Naive thymus-derived CD4-positive, alpha-beta T cell (primary cell): Measurements from ENCODE around the gene KCNS3. TPM values are rescaled to one million over a fixed set of nuclear protein-coding genes. Genes with fewer than 3 reads are reported as not detected.

Source experiments
- ATAC-seq: fragments of 150-1000 bp; cut with Tn5 transposase; 2 replicates; pipeline ENCODE4 v1.10.0; 2021; ENCODE audit warnings: mild to moderate bottlenecking, moderate library complexity
- CTCF ChIA-PET: fragments of 350-600 bp; sonication (Branson Sonifier 250); formaldehyde crosslinking; loops from one replicate; lab custom pipeline; 2021; ENCODE audit warnings: antibody characterized with exemption; lab: Charles Lee
- POLR2A ChIA-PET: fragments of 350-600 bp; sonication (Branson Sonifier 250); formaldehyde crosslinking; loops from one replicate; lab custom pipeline; 2021; ENCODE audit warnings: antibody characterized with exemption, inconsistent platforms; lab: Charles Lee
- DNase-seq, 9 donors: peaks; one replicate each; pipeline versions ENCODE4 v3.0.0 to v3.0.0-alpha.2; 2020 to 2022; ENCODE audit warnings: mixed read lengths in 1 of 9
- H3K27ac ChIP-seq: one replicate; pipeline ENCODE4 v1.7.0; 2013; ENCODE audit warnings: mild to moderate bottlenecking, low read depth, low read length, moderate library complexity
- H3K27me3 ChIP-seq, 2 donors: one replicate each; pipeline ENCODE4 v1.7.0; 2013; ENCODE audit warnings: low read length in 2 of 2, mild to moderate bottlenecking in 2 of 2, moderate library complexity in 2 of 2; ENCODE audit not compliant: control insufficient read depth in 2 of 2, insufficient read depth in 2 of 2
- H3K36me3 ChIP-seq, 3 experiments: 1 replicate in 2 of 3; 2 replicates in 1 of 3; pipeline ENCODE4 v1.7.0; 2013; ENCODE audit warnings: low read length in 3 of 3, mild to moderate bottlenecking in 3 of 3, moderate library complexity in 1 of 3; ENCODE audit not compliant: insufficient read depth in 3 of 3, control insufficient read depth in 2 of 3
- H3K4me1 ChIP-seq, 2 donors: one replicate each; pipeline ENCODE4 v1.7.0; 2013; ENCODE audit warnings: low read length in 2 of 2, mild to moderate bottlenecking in 2 of 2, moderate library complexity in 1 of 2; ENCODE audit not compliant: control insufficient read depth in 2 of 2, insufficient read depth in 2 of 2
- H3K4me3 ChIP-seq: 2 replicates; pipeline ENCODE4 v1.7.0; 2013; ENCODE audit warnings: mild to moderate bottlenecking, low read length
- H3K9me3 ChIP-seq, 3 experiments: 1 replicate in 2 of 3; 2 replicates in 1 of 3; pipeline ENCODE4 v1.7.0; 2013; ENCODE audit warnings: low read length in 3 of 3; ENCODE audit not compliant: control insufficient read depth in 2 of 3
- H3K27ac Mint-ChIP-seq, 9 donors: one replicate each; pipeline ENCODE4 v1.8.0; 2020 to 2022; ENCODE audit warnings: mixed read lengths in 9 of 9, mild to moderate bottlenecking in 8 of 9, moderate library complexity in 5 of 9, inconsistent platforms in 2 of 9
- H3K27me3 Mint-ChIP-seq, 5 donors: one replicate each; pipeline ENCODE4 v1.8.0; 2021 to 2022; ENCODE audit warnings: mixed read lengths in 5 of 5, mild to moderate bottlenecking in 1 of 5
- H3K36me3 Mint-ChIP-seq, 5 donors: one replicate each; pipeline ENCODE4 v1.8.0; 2020 to 2022; ENCODE audit warnings: mixed read lengths in 5 of 5, mild to moderate bottlenecking in 3 of 5, inconsistent platforms in 1 of 5
- H3K4me1 Mint-ChIP-seq, 7 donors: one replicate each; pipeline ENCODE4 v1.8.0; 2020 to 2022; ENCODE audit warnings: mixed read lengths in 7 of 7, mild to moderate bottlenecking in 3 of 7, inconsistent platforms in 1 of 7
- H3K4me3 Mint-ChIP-seq, 10 donors: one replicate each; pipeline ENCODE4 v1.8.0; 2020 to 2022; ENCODE audit warnings: mild to moderate bottlenecking in 10 of 10, mixed read lengths in 10 of 10, moderate library complexity in 6 of 10, inconsistent platforms in 2 of 10
- H3K9me3 Mint-ChIP-seq, 11 donors: one replicate each; pipeline ENCODE4 v1.8.0; 2020 to 2022; ENCODE audit warnings: mixed read lengths in 11 of 11, mild to moderate bottlenecking in 4 of 11, inconsistent platforms in 1 of 11, moderate library complexity in 1 of 11
- intact Hi-C, 2 donors: fragments of 100-400 bp; cut with micrococcal nuclease; formaldehyde crosslinking; loops; one replicate each; pipeline ENCODE4 v1.15.1; 2023
- polyA plus RNA-seq, 2 donors: library from polyadenylated mRNA; unstranded; fragments of 300-500 nt; fragmentation: Illumina TruSeq; gene quantifications; one replicate each; pipeline ENCODE4 v1.2.3, GENCODE V29; 2021
- total RNA-seq, 6 experiments: library from RNA in 5 of 6; stranded (reverse) in 5 of 6; gene quantifications; 1 replicate in 5 of 6; 2 replicates in 1 of 6; pipeline ENCODE4 v1.2.3 and lab custom pipeline; 2021 to 2026

Gene KCNS3
- total RNA-seq, result not detected
- polyA plus RNA-seq, result not detected
- not detected for total RNA-seq (lab: John Stamatoyannopoulos, UW)

- peaks cover 9 to 28% (median 15%) of the 10 kb centered on the region in 7 donors for H3K4me1 Mint-ChIP-seq
- ChIA-PET CTCF (no interaction called here), POLR2A (no interaction called here)
- no peak within 1 kb of the TSS for H3K4me3 ChIP-seq
- peak within 1 kb of the TSS; percentile 69 to 86 (median 78) for H3K4me3 Mint-ChIP-seq
- DNase-seq (peak in 2 of 9 donors; percentile 0 to 33), ATAC-seq (peak; percentile 45)
- no peak within 1 kb of the TSS for H3K27ac Mint-ChIP-seq
- no peak within 1 kb of the TSS for H3K27ac ChIP-seq
- no peaks in the 10 kb centered on the region for H3K36me3 ChIP-seq
- peaks cover 66 to 78% (median 74%) of the 10 kb centered on the region in 5 donors for H3K27me3 Mint-ChIP-seq
- H3K9me3 ChIP-seq, result no peaks in the 10 kb centered on the region
- H3K4me1 ChIP-seq, result no peaks in the 10 kb centered on the region
- H3K27me3 ChIP-seq, result peaks cover 0 to 13% of the 10 kb centered on the region in 2 donors
- intact Hi-C loops, result no loop called here
- H3K36me3 Mint-ChIP-seq, result peaks cover 0 to 7% (median 0%) of the 10 kb centered on the region in 5 donors
- H3K9me3 Mint-ChIP-seq, result peaks cover 0 to 6% (median 2%) of the 10 kb centered on the region in 11 donors
These were observed at the start of gene KCNS3 for GRCh38 chr2:17878281-17879136. TSS of gene KCNS3 (plus strand) at chr2:17878667. CDS start at chr2:17931009, 52,342 bp downstream.

DNA sequence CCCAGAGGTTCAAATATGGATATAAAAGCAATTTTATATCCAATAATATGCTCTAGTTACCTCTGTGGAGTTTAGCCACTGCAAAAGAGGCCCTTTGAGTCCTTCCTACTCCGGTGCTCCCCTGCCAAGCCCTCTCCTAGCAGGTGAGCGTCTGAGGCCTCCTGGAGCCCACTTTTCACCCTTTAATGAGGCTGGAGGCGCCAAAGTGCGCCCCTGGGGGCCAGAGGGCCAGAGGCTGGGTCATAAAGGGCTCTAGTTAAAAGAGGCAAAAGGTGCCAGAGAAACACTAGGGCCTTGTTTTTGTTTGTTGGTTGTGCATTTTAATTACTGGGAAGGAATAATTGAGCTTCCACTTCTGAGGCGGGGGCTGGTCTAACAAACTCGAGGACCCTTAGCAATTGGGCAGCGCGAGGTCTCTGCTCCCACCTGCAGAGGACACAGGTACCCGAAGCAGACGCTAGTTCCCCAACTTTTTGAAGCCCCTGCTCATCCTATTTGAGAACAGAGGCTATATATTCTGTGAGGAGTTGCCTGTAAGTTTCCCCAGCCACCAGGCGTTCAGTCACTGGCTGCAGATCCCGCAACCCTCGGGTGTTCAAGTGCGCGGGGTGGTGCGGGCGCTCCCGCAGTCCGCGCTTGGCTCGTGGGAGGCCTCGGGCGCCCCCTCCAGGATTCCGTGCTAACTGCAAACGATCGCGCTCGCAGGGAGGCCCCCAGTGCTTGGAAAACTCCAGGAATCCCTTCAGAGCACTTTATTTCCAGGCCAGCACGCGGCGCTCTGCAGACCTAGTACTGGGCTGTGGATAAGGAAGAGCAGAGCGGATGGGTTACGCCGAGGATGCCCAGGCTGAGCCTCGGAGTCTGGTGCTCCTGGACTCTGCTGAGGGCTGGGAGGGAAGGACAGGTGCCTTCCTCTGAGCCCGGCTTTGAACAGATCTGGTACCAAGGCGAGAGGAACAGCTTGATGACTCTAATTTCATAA is 48.1 kb upstream of the KCNS3 start:
- H3K27me3 ChIP-seq, result peaks cover 0 to 11% of the 10 kb centered on the region in 2 donors
- Mint-ChIP-seq H3K27me3 (peaks cover 33 to 48% (median 45%) of the 10 kb centered on the region in 5 donors), H3K4me1 (peaks cover 0 to 9% (median 0%) of the 10 kb centered on the region in 7 donors), H3K27ac (no peak overlapping the region), H3K9me3 (peaks cover 0 to 1% (median 0%) of the 10 kb centered on the region in 11 donors), H3K36me3 (no peaks in the 10 kb centered on the region), H3K4me3 (peak overlapping the region in 2 of 10 donors; percentile 15 to 17)
- intact Hi-C loops, result loop anchor here in 1 of 2 donors (1.0 to 2.0 kb wide), 3 partner anchors 78 to 184 kb away; no protein-coding TSS in a partner anchor
- ChIA-PET CTCF (no interaction called here), POLR2A (no interaction called here)
- no peaks in the 10 kb centered on the region for H3K4me1 ChIP-seq
- no peak overlapping the region for H3K27ac ChIP-seq
- H3K36me3 ChIP-seq, result no peaks in the 10 kb centered on the region
- H3K4me3 ChIP-seq, result no peak overlapping the region
- H3K9me3 ChIP-seq, result no peaks in the 10 kb centered on the region
- ATAC-seq, result peak; percentile 73
- DNase-seq, result peak in 5 of 9 donors; percentile 4 to 65 (median 6)

GRCh38 chr2:17835516-17835915 is 43.0 kb upstream of the KCNS3 start:
- Histone ChIP-seq H3K36me3 (no peaks in the 10 kb centered on the region), H3K27ac (no peak overlapping the region), H3K9me3 (no peaks in the 10 kb centered on the region), H3K4me1 (no peaks in the 10 kb centered on the region), H3K4me3 (no peak overlapping the region), H3K27me3 (peaks cover 0 to 8% of the 10 kb centered on the region in 2 donors)
- Mint-ChIP-seq H3K27me3 (peaks cover 9 to 43% (median 19%) of the 10 kb centered on the region in 5 donors), H3K27ac (no peak overlapping the region), H3K4me3 (no peak overlapping the region), H3K36me3 (no peaks in the 10 kb centered on the region), H3K4me1 (peaks cover 0 to 6% (median 0%) of the 10 kb centered on the region in 7 donors), H3K9me3 (no peaks in the 10 kb centered on the region)
- no peak for ATAC-seq
- intact Hi-C loops, result no loop called here
- ChIA-PET CTCF (no interaction called here), POLR2A (no interaction called here)
- DNase-seq, result no peak

GRCh38 chr2:17839959-17840358 is 38.5 kb upstream of the KCNS3 start:
- Histone ChIP-seq H3K27me3 (no peaks in the 10 kb centered on the region), H3K9me3 (no peaks in the 10 kb centered on the region), H3K36me3 (no peaks in the 10 kb centered on the region), H3K4me3 (no peak overlapping the region), H3K27ac (no peak overlapping the region), H3K4me1 (no peaks in the 10 kb centered on the region)
- Mint-ChIP-seq H3K4me3 (no peak overlapping the region), H3K36me3 (no peaks in the 10 kb centered on the region), H3K9me3 (no peaks in the 10 kb centered on the region), H3K4me1 (no peaks in the 10 kb centered on the region), H3K27ac (no peak overlapping the region), H3K27me3 (peaks cover 0 to 36% (median 8%) of the 10 kb centered on the region in 5 donors)
- intact Hi-C loops, result no loop called here
- no peak for ATAC-seq
- ChIA-PET CTCF (no interaction called here), POLR2A (no interaction called here)
- DNase-seq, result no peak

DNA sequence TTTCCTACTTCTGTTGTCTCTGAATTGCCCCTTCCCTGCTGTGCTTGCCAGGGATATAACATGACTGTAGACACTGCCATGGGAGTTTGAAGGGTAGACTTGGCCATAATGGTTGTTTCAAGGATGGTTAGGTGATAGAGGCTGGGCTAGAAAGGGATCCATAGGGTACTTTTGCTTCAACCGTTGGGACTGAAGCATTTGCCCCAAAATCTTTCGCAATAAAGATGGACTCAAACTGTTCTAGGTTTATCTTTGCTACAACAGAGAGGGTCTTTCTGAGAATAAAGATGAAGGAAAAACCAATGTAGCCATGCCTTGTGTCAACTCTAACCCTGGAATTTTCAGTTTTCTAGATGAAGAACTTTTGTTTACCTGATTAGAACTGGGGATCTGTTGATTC is 35.0 kb upstream of the KCNS3 start:
- no peaks in the 10 kb centered on the region for H3K27me3 ChIP-seq
- POLR2A ChIA-PET, result no interaction called here

GRCh38 chr2:17845806-17846205 is 32.7 kb upstream of the KCNS3 start:
- no peaks in the 10 kb centered on the region for H3K4me1 ChIP-seq
- Mint-ChIP-seq H3K27me3 (peaks cover 4 to 19% (median 9%) of the 10 kb centered on the region in 5 donors), H3K9me3 (no peaks in the 10 kb centered on the region), H3K27ac (no peak overlapping the region), H3K36me3 (no peaks in the 10 kb centered on the region), H3K4me1 (no peaks in the 10 kb centered on the region), H3K4me3 (no peak overlapping the region)
- DNase-seq (no peak), ATAC-seq (no peak)
- ChIA-PET CTCF (interaction anchor here (0.6 kb wide), 2 partner anchors 13 to 37 kb away, joined by 3 to 5 read pairs; no protein-coding TSS in a partner anchor), POLR2A (no interaction called here)
- H3K36me3 ChIP-seq, result no peaks in the 10 kb centered on the region
- H3K27ac ChIP-seq, result no peak overlapping the region
- intact Hi-C loops, result no loop called here
- H3K9me3 ChIP-seq, result no peaks in the 10 kb centered on the region
- H3K27me3 ChIP-seq, result no peaks in the 10 kb centered on the region
- H3K4me3 ChIP-seq, result no peak overlapping the region

More for the DNA sequence above, 35.0 kb upstream of the KCNS3 start:
- ATAC-seq (no peak), DNase-seq (no peak)
- Histone ChIP-seq H3K4me3 (no peak overlapping the region), H3K9me3 (no peaks in the 10 kb centered on the region), H3K36me3 (no peaks in the 10 kb centered on the region), H3K4me1 (no peaks in the 10 kb centered on the region), H3K27ac (no peak overlapping the region)
- no peaks in the 10 kb centered on the region for H3K9me3 Mint-ChIP-seq
- peaks cover under 1 to 24% (median 4%) of the 10 kb centered on the region in 5 donors for H3K27me3 Mint-ChIP-seq
- no peaks in the 10 kb centered on the region for H3K4me1 Mint-ChIP-seq
- H3K36me3 Mint-ChIP-seq, result no peaks in the 10 kb centered on the region
- no peak overlapping the region for H3K27ac Mint-ChIP-seq
- H3K4me3 Mint-ChIP-seq, result no peak overlapping the region
- intact Hi-C loops, result no loop called here
- CTCF ChIA-PET, result no interaction called here
